Activated naive CD8-positive, alpha-beta T cell treated with anti-CD3 and anti-CD28 coated beads, Interleukin-2, amount 50 U/mL, for 16 hours (primary cell): ENCODE results near the gene C5orf52.
A peak's percentile ranks its signal among the peaks of the same experiment; 100 is the strongest.
"Not testable (repeated sequence)": the region's sequence is repeated elsewhere in the genome, so short reads cannot be mapped to it uniquely, and the experiment has no call there.

Experiments
- DNase-seq: peaks from one replicate; pipeline ENCODE4 v3.0.0-alpha.2; 2020; ENCODE audit warnings: low read depth, low spot score

Gene C5orf52

DNA sequence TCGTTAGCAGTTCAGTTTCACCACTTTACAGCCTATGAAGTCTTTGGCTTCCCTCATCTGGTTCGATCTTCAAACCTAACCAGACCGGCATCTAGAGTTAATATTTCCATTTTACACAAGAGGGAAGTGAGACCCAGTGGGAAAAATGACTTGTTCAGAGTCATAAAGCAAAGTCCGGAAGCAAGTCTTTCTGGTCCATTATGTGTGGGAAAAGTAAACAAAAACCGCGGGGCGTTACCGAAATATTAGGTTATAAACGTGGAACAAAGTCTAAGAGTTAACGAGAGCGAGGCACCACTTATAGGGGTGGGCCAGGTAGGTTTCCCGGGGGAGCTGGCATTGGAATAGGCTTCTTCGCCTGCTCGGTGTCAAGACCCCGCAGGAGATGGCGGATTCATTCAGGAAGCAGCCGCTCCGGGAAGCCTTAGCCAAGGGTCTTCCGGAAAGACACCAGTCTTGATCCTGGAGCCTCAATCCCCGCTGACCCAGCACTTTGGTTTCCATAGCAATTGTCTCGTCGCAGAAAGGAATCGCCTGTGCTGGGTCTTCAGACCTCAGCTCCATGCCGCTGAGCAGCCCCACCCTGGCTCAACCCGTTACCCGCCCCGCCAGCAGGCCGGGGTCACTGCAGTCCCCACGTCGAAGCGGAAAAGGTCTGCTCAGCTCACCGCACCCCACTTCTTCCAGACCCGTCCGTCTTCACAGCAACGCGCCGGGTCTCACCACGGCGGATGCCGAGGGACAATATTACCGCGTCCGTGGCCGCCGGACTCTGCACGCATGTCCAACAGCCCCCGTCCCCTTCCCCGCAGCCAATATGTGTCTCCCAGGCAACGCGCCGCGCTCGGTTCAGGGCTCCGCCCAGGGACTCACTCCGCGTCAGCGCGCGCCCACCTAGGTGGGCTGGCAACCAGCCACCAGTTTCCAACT is at the start of gene C5orf52:
Gene C5orf52 (plus strand): TSS at position 872 of the 930 bp plus-strand sequence. CDS start 82 bp downstream, outside the sequence.
- DNase-seq: no peak

- no peak for DNase-seq
Measured at GRCh38 chr5:157624144-157624543, 47.2 kb upstream of the C5orf52 start.

- no peak for DNase-seq
Measured at GRCh38 chr5:157626831-157627230, 44.5 kb upstream of the C5orf52 start.

GRCh38 chr5:157630341-157630740 is 41.0 kb upstream of the C5orf52 start:
- DNase-seq: no peak

DNA sequence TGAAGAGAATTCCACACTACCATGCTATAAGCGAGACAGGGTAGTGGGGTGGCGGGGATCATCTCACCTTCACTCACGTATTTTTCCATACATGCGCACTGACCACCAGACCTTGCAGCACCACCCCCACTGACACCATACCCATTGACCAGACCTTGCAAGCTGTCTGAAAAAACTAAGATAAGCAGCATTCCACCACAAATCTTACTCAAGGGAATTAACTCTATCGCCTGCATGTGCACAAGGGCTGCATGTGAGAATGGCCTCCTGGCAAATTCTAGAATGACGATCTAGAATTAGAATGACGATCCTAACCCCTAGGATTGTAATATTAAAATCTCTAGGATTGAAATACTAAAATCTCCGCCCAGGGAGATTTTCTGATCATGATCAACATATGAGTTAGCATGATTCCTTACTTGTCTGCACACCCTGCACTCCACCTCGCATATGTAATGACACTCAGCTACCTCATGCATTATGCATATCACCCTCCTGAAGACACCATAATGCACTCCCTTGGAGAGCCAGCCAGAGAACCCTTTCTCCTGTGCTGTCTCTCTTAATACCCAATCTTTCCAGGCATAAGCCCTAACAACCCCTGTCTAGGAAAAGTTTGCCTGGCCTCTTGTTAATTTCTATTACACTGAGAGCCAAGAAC is 30.8 kb upstream of the C5orf52 start:
- DNase-seq: no peak

DNA sequence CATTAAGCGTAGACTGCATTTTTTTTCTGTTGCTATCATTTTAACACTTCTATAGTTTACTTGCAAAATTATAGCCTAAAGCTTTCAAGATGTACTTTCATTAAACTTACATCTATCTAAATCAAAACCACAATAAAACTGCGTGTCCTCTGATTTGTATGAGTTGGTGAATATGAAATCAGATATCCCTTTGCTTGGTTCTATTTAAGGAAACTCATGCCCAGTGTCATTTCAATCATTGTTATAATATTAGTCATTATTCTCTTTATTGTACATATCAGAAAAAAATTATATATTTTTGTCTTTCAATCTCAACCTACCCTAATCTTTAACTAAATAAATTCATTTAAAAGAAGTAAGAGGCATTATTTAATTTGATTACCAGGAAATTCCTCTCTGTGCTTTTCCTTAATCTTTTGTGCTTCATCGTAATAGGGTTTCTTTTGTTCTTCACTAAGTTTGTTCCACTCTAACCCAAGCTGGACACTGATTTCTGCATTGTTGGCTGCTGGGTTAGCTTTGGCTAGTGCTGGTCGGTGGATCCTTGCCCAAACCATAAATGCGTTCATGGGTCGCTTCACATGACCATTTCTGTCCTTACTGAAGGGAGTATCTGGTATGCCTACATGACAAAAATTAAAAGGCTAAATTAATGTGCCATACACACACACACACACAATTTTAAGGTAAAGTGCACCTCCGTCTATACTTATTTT is 22.9 kb upstream of the C5orf52 start:
- no peak for DNase-seq

DNA sequence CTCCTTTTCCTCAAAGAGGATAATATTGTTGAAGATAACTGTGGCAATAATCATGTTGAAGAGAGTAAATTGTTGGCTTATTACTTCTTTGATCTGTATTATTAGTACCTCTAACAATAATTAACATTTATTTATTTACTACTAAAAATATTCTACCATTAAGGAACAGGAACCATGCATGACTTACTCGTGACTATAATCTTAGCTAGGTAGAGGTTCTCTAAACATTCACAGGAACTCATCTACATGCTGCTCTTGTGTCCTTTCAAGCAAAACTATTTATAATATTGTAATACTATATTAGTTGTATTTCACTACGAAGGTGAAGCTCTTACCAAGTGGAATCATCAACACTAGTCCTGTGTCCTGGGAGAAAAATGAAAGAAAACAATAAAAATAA is 22.2 kb upstream of the C5orf52 start:
- no peak for DNase-seq

- DNase-seq: no peak
Measured at GRCh38 chr5:157650991-157651611, 20.2 kb upstream of the C5orf52 start.

DNA sequence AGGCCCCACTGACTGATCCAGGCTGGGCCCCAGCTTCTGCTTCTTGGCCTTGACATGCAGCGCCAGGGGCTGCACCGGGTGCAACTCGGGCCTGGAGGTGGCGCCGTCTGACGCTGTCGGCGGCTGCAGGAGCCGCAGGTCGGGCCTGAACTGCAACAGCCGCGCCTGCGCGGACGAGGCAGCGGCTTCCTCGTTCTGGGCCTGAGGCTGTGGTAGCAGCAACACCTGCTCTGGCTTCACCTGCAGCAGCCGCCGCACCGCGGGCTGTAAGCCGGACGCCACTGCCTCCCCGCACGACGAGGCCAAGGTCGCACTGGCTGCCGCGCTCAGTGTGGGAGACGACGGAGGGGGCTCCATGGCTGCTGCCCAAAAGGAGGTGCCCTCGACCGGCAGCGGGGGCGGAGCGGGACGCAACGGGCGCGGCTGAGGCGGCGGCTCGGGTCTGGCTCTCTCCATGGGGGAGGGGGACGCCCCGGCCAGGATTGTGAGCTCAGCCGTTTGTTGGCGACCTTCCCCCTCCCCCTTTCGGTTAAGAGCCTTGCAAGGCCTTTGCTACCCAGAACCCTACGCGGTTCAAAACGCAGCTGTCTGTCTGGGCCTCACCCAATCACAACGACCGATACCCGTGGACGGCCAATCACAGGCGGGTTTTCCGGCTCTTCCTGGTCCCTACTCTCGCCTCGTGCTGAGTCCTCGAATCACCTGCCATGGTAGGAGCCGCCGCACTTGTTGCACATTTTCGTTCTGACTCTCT is 19.5 kb upstream of the C5orf52 start:
- peak; percentile 54 for DNase-seq

DNA sequence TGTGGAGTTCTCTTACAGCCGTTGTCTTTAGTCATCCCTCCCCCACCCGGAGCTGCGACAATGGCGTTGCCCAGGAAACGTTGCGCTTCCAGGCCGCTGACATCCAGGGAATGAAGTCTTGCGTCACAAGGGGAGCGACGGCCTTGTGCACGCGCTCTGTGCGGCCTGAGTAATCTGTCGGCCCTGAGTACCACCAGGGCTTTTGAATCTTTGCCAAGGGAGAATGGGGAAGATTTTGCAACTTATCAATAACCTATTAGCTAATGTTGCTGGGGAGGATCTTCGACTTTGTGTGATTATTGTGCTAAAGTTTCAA is 19.0 kb upstream of the C5orf52 start, which contains the start of gene SOX30:
Gene SOX30 (minus strand): TSS at position 62 of the 316 bp plus-strand sequence. CDS start 360 bp downstream, outside the sequence.
- DNase-seq: no peak

- DNase-seq: no peak
Measured at GRCh38 chr5:157657516-157657915, 13.8 kb upstream of the C5orf52 start.

DNA sequence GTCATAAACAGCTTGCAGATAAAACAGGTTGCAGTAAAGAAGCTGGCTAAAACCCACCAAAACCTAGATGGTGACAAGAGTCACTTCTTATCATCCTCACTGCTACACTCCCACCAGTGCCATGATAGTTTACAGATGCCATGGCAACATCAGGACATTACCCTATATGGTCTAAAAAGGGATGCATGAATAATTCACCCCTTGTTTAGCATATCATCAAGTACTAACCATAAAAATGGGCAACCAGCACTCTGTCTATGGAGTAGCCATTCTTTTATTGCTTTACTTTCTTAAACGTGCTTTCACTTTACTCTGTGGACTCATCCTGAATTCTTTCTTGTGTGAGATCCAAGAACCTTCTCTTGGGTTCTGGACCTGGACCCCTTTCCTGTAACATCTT is 12.4 kb upstream of the C5orf52 start:
- no peak for DNase-seq

GRCh38 chr5:157659868-157660660 is 11.3 kb upstream of the C5orf52 start:
- DNase-seq: no peak

DNA sequence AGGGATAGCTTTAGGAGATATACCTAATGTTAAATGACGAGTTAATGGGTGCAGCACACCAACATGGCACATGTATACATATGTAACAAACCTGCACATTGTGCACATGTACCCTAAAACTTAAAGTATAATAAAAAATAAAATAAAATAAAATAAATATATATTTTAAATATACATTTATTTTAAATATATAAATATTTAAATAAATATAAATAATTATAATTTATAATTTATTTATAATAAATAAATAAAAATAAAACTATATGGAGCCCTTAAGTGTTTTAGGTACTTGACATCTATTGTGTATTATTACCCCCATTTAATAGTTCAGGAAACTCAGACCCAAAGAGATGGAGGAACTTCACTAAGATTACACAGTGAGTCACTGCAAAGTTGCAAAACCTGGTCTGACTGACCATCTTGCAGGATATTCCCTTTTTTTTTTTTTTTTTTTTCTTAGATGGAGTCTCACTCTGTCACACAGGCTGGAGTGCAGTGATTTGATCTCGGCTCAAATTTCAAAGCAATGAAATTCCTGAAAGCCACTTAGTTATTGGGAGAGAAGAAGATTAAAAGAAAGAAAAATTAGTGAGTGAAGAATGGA is 5.8 kb upstream of the C5orf52 start:
- no peak for DNase-seq

GRCh38 chr5:157668356-157668755 is 3.0 kb upstream of the C5orf52 start:
- no peak for DNase-seq

DNA sequence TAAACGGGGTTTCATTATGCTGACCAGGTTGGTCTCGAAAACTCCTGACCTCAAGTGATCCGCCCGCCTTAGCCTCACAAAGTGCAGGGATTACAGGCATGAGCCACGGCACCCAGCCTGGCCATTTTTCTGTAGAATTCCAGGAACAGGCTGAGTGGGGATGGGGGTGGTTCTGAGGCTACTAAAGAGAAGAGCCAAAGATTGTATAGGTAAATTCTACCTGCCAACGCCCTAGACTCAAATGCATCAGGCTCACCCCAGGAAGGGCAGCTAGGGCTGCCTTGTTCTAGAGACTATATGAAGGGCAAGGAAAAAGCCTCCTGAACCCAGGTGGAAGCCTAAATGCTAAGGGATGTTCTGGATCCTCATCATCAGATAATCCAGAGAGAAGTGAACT is 1.6 kb upstream of the C5orf52 start:
- DNase-seq: no peak

DNA sequence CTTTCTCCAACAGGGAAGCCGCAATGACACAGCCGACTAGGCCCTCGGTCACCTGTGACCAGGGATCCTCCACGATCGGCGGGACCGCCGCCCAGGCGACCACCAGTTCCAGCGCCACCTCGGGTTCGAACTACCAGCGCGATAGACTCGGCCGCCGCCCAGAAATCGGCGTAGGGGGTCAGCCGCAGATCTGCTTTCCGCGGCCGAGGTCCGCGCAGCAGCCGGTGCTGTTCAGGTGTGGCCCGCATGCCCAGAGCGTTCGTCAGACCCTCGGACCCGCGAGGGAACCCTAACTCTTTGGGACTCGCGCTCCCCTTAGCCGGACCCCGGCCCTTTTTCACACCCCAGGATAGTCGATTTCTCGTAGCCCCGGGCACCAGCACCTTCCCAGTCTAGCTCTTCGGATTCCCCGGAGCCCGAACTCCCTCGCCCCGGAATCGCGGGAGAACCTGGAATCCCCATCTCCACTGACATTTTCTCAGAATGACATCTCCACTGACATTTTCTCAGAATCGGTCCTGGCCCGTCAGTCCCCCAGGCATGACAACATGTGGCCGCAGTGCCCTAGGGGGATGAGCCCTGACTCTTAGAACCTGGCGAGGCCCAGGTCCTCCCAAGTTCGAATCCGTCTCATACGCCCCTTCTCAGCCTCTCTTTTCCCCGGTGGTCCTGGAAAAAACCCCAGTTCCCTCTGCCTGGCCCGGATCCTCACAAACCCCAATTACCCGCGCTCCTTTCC is 428 bp downstream of the C5orf52 start:
- no peak for DNase-seq

- DNase-seq: no peak
Measured at GRCh38 chr5:157672976-157673375, 1.6 kb downstream of the C5orf52 start.

DNA sequence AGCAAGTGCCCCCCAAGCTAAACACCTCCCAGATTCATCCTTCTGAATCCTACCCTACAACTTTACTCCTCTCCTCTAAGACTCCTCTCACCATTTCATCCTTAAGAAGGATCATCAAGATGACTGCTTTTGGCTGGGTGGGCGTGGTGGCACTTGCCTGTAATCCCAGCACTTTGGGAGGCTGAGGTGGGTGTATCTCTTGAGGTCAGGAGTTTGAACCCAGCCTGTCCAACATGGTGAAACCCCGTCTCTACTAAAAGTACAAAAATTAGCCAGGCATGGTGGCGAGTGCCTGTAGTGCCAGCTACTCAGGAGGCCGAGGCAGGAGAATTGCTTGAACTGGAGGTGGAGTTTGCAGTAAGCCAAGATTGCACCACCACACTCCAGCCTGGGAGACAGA is 3.0 kb downstream of the C5orf52 start:
- not testable (repeated sequence) for DNase-seq
